Activated B cell treated with CpG ODN at 0.5 μM for 24 hours (primary cell): ENCODE data around the gene GALR2. TPM values are rescaled to one million over a fixed set of nuclear protein-coding genes. Genes with fewer than 3 reads are reported as not detected.
"Not testable (repeated sequence)": the region's sequence is repeated elsewhere in the genome, so short reads cannot be mapped to it uniquely, and the experiment has no call there.

ENCODE experiments used
- ATAC-seq: fragments of 200-7000 bp; cut with Tn5 transposase; one replicate; pipeline ENCODE4 v1.10.0; 2021; ENCODE audit warnings: low read depth, mild to moderate bottlenecking, moderate library complexity
- CTCF ChIA-PET: fragments of 350-600 bp; sonication (Branson Sonifier 250); formaldehyde crosslinking; loops from one replicate; lab custom pipeline; 2021; ENCODE audit warnings: antibody characterized with exemption; lab: Charles Lee
- POLR2A ChIA-PET: fragments of 350-600 bp; sonication (Branson Sonifier 250); formaldehyde crosslinking; loops from one replicate; lab custom pipeline; 2021; ENCODE audit warnings: antibody characterized with exemption; lab: Charles Lee
- DNase-seq: peaks from one replicate; pipeline ENCODE4 v3.0.0; 2022
- H3K27ac Mint-ChIP-seq: one replicate; pipeline ENCODE4 v1.8.0; 2020; ENCODE audit warnings: mixed read lengths
- H3K27me3 Mint-ChIP-seq: one replicate; pipeline ENCODE4 v1.8.0; 2021; ENCODE audit warnings: mixed read lengths
- H3K36me3 Mint-ChIP-seq: one replicate; pipeline ENCODE4 v1.8.0; 2021; ENCODE audit warnings: low read depth, mixed read lengths
- H3K4me1 Mint-ChIP-seq: one replicate; pipeline ENCODE4 v1.8.0; 2021; ENCODE audit warnings: mixed read lengths
- H3K4me3 Mint-ChIP-seq: one replicate; pipeline ENCODE4 v1.8.0; 2020; ENCODE audit warnings: mild to moderate bottlenecking, mixed read lengths
- H3K9me3 Mint-ChIP-seq: one replicate; pipeline ENCODE4 v1.8.0; 2020; ENCODE audit warnings: mixed read lengths
- intact Hi-C: fragments of 100-400 bp; cut with micrococcal nuclease; formaldehyde crosslinking; loops from one replicate; pipeline ENCODE4 v1.15.1; 2024
- total RNA-seq: library from RNA; stranded (reverse); gene quantifications from 2 replicates; pipeline ENCODE4 v1.2.3, GENCODE V29; 2022
- TF ChIP-seq, protein P1 (sequence below): fragments of 200-600 bp; IDR thresholded peaks from one replicate; pipeline ENCODE4 v1.8.0; 2022; ENCODE audit warnings: antibody characterized with exemption, mild to moderate bottlenecking

GALR2 gene
- total RNA-seq, 1 donor from 2014 or later = 0.18 TPM

DNA sequence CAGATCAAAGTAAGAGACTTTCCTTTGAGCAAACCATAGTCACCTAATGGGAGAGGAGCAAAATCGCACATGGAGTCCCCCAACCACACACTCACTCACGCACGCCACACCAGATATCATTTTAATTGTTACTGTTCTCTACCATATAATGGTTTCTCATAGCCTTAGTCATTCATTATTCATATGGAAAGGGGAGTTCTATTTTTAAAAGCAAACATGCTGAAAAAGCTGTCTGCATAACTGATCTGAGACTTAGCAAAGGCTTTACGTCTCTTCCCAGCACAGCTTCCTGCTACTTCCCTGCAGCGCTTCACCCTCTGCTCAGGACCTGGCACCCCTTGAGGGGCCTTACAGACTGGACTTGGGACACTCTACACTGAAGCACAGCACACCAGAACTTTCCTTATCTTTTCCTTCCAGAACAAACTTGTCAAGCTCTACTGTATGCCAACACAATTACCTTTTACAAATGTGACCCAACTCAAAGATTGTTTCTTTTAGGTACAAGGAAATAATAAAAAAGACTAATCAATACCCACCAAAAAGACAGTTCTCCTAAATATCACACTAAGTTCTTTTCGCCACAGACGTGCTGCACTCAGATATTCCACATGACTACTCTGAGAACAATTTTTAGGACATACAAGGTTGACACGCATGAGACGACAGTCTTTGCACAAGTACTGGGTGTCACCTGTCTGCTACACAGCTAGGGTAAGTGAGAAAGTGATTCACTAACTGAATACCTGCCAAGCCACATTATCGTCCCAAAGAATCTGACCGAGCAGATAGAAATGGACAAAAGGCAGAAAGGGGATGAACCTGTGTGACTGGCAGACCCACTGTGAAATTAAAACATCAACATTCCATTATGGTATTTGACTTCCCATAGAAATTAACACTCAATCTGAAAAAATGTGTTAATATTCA lies 23.8 kb upstream of the GALR2 start:
- peaks cover 76% of the 10 kb centered on the region for H3K36me3 Mint-ChIP-seq
- ChIA-PET CTCF (interaction anchor here (1.1 kb wide), 1 partner anchor 146 kb away, joined by 3 read pairs; the partner anchor contains the start of gene MRPL38), POLR2A (no interaction called here)
- H3K27ac Mint-ChIP-seq = no peak overlapping the region
- ATAC-seq (no peak), DNase-seq (no peak)
- H3K27me3 Mint-ChIP-seq = no peaks in the 10 kb centered on the region
- H3K4me1 Mint-ChIP-seq = peaks cover 6% of the 10 kb centered on the region
- no peaks in the 10 kb centered on the region for H3K9me3 Mint-ChIP-seq
- intact Hi-C loops = no loop called here
- no peak overlapping the region for H3K4me3 Mint-ChIP-seq
- TF ChIP-seq, protein P1, sequence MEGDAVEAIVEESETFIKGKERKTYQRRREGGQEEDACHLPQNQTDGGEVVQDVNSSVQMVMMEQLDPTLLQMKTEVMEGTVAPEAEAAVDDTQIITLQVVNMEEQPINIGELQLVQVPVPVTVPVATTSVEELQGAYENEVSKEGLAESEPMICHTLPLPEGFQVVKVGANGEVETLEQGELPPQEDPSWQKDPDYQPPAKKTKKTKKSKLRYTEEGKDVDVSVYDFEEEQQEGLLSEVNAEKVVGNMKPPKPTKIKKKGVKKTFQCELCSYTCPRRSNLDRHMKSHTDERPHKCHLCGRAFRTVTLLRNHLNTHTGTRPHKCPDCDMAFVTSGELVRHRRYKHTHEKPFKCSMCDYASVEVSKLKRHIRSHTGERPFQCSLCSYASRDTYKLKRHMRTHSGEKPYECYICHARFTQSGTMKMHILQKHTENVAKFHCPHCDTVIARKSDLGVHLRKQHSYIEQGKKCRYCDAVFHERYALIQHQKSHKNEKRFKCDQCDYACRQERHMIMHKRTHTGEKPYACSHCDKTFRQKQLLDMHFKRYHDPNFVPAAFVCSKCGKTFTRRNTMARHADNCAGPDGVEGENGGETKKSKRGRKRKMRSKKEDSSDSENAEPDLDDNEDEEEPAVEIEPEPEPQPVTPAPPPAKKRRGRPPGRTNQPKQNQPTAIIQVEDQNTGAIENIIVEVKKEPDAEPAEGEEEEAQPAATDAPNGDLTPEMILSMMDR = no peak

DNA sequence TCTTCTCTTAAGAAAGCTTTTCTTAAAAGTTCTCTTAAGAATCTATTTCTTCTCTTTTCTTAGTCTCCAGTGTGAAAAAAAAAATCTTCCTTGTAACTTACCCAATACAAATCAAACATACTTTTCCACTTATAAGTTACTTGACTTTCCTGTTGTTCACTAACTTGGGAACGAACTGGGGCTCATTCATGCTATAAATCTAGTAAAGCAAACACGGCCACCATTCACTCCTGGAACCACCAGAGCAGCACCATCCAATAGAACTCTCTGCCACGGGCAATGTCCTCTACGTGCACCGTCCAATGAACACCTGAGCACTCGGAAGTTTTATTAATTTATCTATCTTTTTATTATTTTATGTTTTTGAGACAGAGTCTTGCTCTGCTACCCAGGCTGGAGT lies 23.0 kb upstream of the GALR2 start:
- Mint-ChIP-seq H3K9me3 (no peaks in the 10 kb centered on the region), H3K4me1 (peaks cover 6% of the 10 kb centered on the region), H3K27ac (no peak overlapping the region), H3K36me3 (peaks cover 76% of the 10 kb centered on the region), H3K27me3 (no peaks in the 10 kb centered on the region), H3K4me3 (no peak overlapping the region)
- CTCF ChIA-PET = interaction anchor here (1.1 kb wide), 1 partner anchor 146 kb away, joined by 3 read pairs; the partner anchor contains the start of gene MRPL38
- intact Hi-C loops = no loop called here
- POLR2A ChIA-PET = no interaction called here
- TF ChIP-seq, protein P1 = no peak
- DNase-seq (no peak), ATAC-seq (no peak)

DNA sequence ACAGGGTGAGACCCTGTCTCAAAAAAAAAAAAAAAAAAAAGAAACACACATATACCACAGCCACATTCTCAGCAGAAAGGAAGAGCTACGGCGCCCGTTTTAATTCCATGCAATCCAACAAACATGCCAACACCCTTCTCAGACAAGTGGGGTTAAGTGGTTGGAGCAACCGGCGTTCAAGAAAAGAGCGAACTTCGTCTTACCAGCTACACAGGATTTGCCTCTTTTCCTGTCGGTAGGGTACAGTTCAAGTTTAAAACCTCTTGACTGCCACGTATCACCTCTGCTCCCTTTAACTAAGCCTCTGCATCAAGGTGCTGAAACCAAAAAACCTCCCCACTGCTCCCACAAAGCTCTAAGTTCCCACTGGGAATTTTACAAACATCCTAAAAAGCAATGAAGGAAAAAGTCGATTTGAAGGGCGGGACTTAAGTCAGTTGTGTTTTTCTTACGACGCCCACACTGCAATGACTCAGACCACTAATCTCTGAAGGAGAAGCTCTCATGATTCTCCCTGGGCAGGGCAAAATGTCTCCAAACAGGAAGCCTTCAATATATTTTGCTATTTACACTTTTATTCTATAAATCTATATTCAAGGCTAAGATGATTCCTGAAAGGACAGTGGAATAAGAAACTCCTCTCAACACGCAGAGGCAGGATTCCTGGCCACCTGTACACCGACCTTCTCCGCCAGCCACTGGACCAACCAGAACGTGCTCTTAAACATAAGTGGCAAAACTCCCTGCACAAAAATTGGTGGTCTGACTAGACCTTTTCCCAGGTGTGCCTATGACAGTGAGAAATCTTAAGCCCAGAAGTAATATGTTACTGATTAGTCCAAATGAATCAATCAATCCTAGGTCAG lies 21.1 kb upstream of the GALR2 start:
- ChIA-PET POLR2A (no interaction called here), CTCF (no interaction called here)
- Mint-ChIP-seq H3K27ac (no peak overlapping the region), H3K9me3 (no peaks in the 10 kb centered on the region), H3K4me1 (no peaks in the 10 kb centered on the region), H3K4me3 (no peak overlapping the region), H3K36me3 (peaks cover 76% of the 10 kb centered on the region), H3K27me3 (no peaks in the 10 kb centered on the region)
- TF ChIP-seq, protein P1 = no peak
- ATAC-seq (no peak), DNase-seq (no peak)
- intact Hi-C loops = no loop called here

DNA sequence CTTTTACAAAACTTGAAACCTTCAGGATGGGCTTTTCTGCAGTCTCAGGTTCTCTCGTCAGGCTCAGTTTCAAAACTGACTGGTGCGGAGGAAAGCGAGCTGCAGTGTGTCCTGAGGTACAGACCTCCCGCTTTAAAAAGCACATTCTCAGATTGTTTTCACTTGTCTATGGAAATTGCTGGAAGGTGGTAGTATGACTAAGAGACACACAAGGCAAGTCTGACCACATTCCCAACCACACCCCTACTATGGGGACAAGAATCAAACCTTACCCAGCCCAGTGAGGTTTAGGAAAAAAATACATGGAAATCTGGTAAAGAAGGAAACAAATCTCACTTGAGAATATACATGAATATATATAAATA lies 20.5 kb upstream of the GALR2 start:
- Mint-ChIP-seq H3K27me3 (no peaks in the 10 kb centered on the region), H3K9me3 (no peaks in the 10 kb centered on the region), H3K4me3 (no peak overlapping the region), H3K27ac (no peak overlapping the region), H3K36me3 (peaks cover 76% of the 10 kb centered on the region), H3K4me1 (no peaks in the 10 kb centered on the region)
- ChIA-PET CTCF (no interaction called here), POLR2A (no interaction called here)
- TF ChIP-seq, protein P1 = no peak
- ATAC-seq (no peak), DNase-seq (no peak)
- intact Hi-C loops = no loop called here

DNA sequence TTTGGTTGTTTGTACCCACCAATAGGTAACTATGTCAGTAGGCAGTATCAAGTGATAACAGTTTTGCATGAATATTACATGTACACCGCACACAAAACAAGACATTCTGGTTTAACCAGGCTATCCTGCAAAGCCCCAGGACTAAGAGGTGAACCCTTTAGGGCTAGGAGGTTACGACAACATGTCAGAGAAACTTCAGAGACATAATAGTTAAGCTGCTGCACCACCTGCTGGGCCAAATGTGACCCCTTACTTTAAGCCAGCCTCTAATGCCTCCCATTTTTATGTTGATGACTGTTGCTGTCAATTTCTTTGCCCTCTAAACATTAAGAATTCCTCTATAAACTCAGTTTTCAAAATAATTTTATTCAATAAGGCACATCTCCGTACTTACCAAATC lies 17.7 kb upstream of the GALR2 start:
- ATAC-seq = no peak
- Mint-ChIP-seq H3K9me3 (no peaks in the 10 kb centered on the region), H3K36me3 (peaks cover 73% of the 10 kb centered on the region), H3K27ac (no peak overlapping the region), H3K27me3 (no peaks in the 10 kb centered on the region), H3K4me1 (no peaks in the 10 kb centered on the region), H3K4me3 (no peak overlapping the region)
- no peak for DNase-seq
- CTCF ChIA-PET = no interaction called here
- intact Hi-C loops = no loop called here
- POLR2A ChIA-PET = no interaction called here
- TF ChIP-seq, protein P1 = no peak

DNA sequence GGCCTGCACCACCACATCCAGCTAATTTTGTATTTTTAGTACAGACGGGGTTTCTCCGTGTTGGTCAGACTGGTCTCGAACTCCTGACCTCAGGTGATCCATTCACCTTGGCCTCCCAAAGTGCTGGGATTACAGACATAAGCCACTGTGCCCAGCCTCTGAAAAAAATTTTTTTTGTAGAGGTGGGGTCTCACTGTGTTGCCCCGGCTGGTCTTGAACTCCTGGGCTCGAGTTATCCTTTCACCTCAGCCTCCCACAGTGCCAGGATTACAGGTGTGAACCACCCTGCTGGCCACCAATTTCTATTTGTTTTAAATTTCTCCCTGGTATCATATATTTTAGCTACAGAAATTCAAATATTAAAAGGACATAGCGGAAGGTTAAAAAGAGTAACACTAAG lies 16.3 kb upstream of the GALR2 start:
- H3K9me3 Mint-ChIP-seq, intact Hi-C loops, H3K4me3 Mint-ChIP-seq, POLR2A ChIA-PET, H3K4me1 Mint-ChIP-seq, CTCF ChIA-PET, H3K27me3 Mint-ChIP-seq, H3K27ac Mint-ChIP-seq, ATAC-seq, DNase-seq: not testable (repeated sequence)
- H3K36me3 Mint-ChIP-seq = peaks cover 73% of the 10 kb centered on the region
